Measurements from ENCODE around the gene RAD51.

GRCh38 chr15:40772014-40772413 lies 77.0 kb downstream of the RAD51 start:
- TF ChIP-seq, protein P1, sequence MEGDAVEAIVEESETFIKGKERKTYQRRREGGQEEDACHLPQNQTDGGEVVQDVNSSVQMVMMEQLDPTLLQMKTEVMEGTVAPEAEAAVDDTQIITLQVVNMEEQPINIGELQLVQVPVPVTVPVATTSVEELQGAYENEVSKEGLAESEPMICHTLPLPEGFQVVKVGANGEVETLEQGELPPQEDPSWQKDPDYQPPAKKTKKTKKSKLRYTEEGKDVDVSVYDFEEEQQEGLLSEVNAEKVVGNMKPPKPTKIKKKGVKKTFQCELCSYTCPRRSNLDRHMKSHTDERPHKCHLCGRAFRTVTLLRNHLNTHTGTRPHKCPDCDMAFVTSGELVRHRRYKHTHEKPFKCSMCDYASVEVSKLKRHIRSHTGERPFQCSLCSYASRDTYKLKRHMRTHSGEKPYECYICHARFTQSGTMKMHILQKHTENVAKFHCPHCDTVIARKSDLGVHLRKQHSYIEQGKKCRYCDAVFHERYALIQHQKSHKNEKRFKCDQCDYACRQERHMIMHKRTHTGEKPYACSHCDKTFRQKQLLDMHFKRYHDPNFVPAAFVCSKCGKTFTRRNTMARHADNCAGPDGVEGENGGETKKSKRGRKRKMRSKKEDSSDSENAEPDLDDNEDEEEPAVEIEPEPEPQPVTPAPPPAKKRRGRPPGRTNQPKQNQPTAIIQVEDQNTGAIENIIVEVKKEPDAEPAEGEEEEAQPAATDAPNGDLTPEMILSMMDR (IDR thresholded peaks at IDR 0.05): no peak
- TF ChIP-seq POLR2A (IDR thresholded peaks at IDR 0.05) (no peak), EP300 (IDR thresholded peaks at IDR 0.05) (no peak)
